ENCODE data around the gene RGPD4. TPM values are rescaled to one million over a fixed set of nuclear protein-coding genes. Genes with fewer than 3 reads are reported as not detected.
"Not testable (repeated sequence)": the region's sequence is repeated elsewhere in the genome, so short reads cannot be mapped to it uniquely, and the experiment has no call there.

RGPD4 gene
- total and polyA plus RNA-seq, 7 donors = not detected

DNA sequence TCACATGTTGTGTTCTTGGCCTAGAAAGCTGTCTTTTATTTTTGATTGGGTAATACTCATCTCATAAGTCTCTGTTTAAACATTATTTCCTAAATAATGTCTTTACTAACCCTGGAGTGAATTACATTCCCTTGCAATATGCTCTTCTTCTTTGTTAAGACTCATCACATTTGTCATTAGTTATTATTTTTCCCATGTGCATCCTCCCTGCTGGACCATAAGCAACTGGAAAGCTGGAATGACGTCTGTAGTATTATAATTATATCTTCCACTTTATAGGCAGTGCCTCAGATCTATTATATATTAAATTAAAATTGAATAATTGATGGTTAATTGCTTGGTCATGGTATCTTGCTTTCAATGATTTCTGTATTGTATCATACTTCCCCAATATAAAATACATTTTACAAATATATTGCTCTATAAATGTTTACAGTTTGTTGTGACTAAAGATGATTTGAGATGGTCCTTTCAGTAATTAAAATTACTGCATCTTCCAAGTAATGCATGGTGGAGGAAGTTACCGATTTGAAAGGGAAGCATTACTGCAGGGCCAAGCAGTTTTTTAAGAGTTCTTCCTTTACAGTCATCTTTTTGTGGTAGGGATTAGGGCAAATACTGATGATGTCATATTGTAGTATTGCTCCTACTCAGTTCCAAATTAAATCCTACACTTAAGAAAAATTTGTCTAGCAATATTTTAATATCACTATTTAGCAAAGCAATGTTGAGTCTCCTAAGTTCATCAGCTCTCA, 2.1 kb upstream of the RGPD4 start:
- WGBS, 2 donors = 67 to 75% methylated on average over 2 of the region's 2 CpGs
- H3K9me3 ChIP-seq = no peaks in the 10 kb centered on the region
- intact Hi-C loops (cut with DNase I) = no loop called here
- no peaks in the 10 kb centered on the region for H3K36me3 ChIP-seq
- no peaks in the 10 kb centered on the region for H3K4me1 ChIP-seq
- no peaks in the 10 kb centered on the region for H3K27me3 ChIP-seq
- H3K4me3 ChIP-seq = no peak overlapping the region
- TF ChIP-seq POLR2A (IDR thresholded peaks at IDR 0.05) = no peak
- TF ChIP-seq POLR2AphosphoS5 (IDR thresholded peaks at IDR 0.05) = no peak
- TF ChIP-seq EP300 (IDR thresholded peaks at IDR 0.05) = no peak
- no peak for TF ChIP-seq CTCF (IDR thresholded peaks at IDR 0.05)
- H3K27ac ChIP-seq = no peak overlapping the region
- no peak for DNase-seq

- WGBS, 2 donors = 89 to 92% methylated on average over 2 of the region's 2 CpGs
- intact Hi-C loops (cut with DNase I) = no loop called here
- TF ChIP-seq POLR2AphosphoS5 (IDR thresholded peaks at IDR 0.05) = no peak
These were observed 1.5 kb upstream of the RGPD4 start for GRCh38 chr2:107825206-107825563.

DNA sequence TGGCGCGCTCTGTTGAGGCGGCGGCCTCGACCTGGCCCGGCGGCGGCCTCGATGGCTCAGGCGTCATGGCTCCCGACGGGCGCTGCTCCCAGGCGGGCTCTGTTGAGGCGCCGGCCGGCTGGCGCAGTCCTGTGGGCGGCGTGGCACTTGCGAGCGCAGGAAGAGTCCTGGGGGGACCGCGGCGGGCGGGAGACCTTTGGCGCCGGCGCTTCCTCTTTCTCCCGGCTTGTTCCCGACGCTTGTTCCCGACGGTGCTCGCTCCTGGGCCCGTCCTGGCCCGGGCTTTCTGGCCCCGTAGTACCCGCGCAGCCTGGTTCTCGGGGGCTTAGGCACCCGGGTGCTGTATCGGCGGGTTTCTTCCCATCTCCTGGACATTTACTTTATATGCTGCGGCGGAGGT, 2.8 kb downstream of the RGPD4 start:
- H3K27me3 ChIP-seq; H3K4me3 ChIP-seq; DNase-seq; H3K9me3 ChIP-seq; H3K36me3 ChIP-seq; intact Hi-C loops (cut with DNase I); H3K27ac ChIP-seq; H3K4me1 ChIP-seq: not testable (repeated sequence)
- 95 to 97% methylated on average over 42 to 44 of the region's 46 CpGs for WGBS, 2 donors

More at GRCh38 chr2:107825206-107825563, 1.5 kb upstream of the RGPD4 start:
- H3K9me3 ChIP-seq = no peaks in the 10 kb centered on the region
- DNase-seq = no peak
- H3K27ac ChIP-seq = no peak overlapping the region
- no peaks in the 10 kb centered on the region for H3K4me1 ChIP-seq
- no peaks in the 10 kb centered on the region for H3K36me3 ChIP-seq
- no peak overlapping the region for H3K4me3 ChIP-seq
- no peaks in the 10 kb centered on the region for H3K27me3 ChIP-seq

DNA sequence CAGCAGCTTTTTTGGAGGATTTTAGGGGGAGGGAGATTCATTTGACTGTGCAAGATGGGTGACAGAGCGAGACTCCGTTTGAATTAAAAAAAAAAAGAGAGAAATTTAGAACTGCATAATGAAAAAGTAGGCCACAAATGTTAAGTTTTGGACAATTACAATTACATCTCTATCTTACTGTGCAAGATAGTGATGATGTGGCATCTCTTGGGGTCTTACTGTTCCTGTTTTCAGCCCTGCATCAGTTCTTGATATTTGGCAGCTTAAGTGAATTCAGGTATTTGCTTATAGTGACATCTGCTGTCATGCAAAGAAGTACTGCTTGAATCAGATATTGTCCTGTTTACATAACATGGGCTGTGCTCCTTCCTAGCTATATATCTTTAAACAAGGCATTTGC, 6.5 kb downstream of the RGPD4 start:
- H3K4me1 ChIP-seq; H3K27ac ChIP-seq; H3K9me3 ChIP-seq; DNase-seq; H3K27me3 ChIP-seq; H3K36me3 ChIP-seq; intact Hi-C loops (cut with DNase I); H3K4me3 ChIP-seq: not testable (repeated sequence)
- WGBS, 2 donors = 91 to 94% methylated on average over 2 of the region's 2 CpGs

DNA sequence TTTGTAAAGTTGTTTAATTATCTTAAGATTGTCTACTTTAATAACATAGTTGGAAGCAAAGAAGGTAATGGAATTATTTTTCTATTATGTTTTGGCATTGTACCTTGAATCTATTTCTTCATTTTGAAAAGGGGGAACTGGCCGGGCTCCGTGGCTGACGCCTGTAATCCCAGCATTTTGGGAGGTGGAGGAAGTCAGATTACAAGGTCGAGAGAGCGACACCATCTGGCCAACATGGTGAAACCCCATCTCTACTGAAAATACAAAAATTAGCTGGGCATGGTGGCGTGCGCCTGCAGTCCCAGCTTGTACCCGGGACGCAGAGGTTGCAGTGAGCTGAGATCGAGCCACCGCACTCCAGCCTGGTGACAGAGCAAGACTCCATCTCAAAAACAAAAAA, 6.9 kb downstream of the RGPD4 start:
- WGBS, 2 donors = 31 to 59% methylated on average over 11 of the region's 11 CpGs
- intact Hi-C loops (cut with DNase I); H3K4me1 ChIP-seq; DNase-seq; H3K27ac ChIP-seq; H3K27me3 ChIP-seq; H3K36me3 ChIP-seq; H3K4me3 ChIP-seq; H3K9me3 ChIP-seq: not testable (repeated sequence)

GRCh38 chr2:107916121-107916520, 89.4 kb downstream of the RGPD4 start:
- H3K36me3 ChIP-seq; H3K27ac ChIP-seq; H3K27me3 ChIP-seq; DNase-seq; intact Hi-C loops (cut with DNase I); H3K4me3 ChIP-seq; H3K4me1 ChIP-seq; H3K9me3 ChIP-seq: not testable (repeated sequence)
- 73% methylated on average over 1 of the region's 2 CpGs; no CpG with 5 or more reads in 1 of the 2 donors for WGBS, 2 donors

- H3K27me3 ChIP-seq; H3K4me1 ChIP-seq; intact Hi-C loops (cut with DNase I); DNase-seq; H3K27ac ChIP-seq; H3K4me3 ChIP-seq; H3K9me3 ChIP-seq; H3K36me3 ChIP-seq: not testable (repeated sequence)
- WGBS, 2 donors = 83 to 86% methylated on average over 1 of the region's 1 CpG
These were observed 90.1 kb downstream of the RGPD4 start for GRCh38 chr2:107916696-107917370.

DNA sequence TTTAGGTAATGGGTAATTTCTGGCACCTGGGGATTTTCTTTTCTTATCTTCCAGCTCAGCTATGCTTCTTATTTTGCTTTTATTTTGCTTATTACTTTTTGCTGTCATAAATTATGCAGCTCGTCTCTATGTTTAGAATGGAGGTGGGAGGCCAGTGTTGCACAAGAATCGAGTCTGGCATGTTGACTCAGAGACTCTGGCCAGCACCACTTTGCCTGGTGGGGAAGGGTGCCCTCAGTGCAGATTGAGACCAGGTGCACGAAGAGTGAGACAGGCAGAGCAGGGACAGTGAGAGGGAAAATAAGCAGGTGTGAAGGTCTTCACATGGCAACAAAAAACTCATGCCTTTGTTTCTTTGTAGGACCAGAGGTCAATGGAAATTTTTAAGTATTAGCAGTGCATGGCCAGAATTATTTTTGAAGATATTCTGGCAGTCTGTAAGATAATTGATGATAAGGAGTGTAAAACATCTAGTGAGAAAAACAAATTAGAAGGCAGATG, 100.4 kb downstream of the RGPD4 start:
- Histone ChIP-seq H3K4me1 (peaks cover 0 to 5% (median 0%) of the 10 kb centered on the region in 4 donors), H3K27me3 (no peaks in the 10 kb centered on the region), H3K36me3 (no peaks in the 10 kb centered on the region), H3K9me3 (no peaks in the 10 kb centered on the region), H3K27ac (no peak overlapping the region), H3K4me3 (no peak overlapping the region)
- 37 to 62% methylated on average over 3 of the region's 3 CpGs for WGBS, 2 donors
- intact Hi-C loops (cut with DNase I) = no loop called here
- no peak for DNase-seq
- no peak for TF ChIP-seq CTCF (IDR thresholded peaks at IDR 0.05)

All from sigmoid colon (tissue), 7 donors.